ENCODE measurements around the gene PHOSPHO2. TPM values are rescaled to one million over a fixed set of nuclear protein-coding genes. Genes with fewer than 3 reads are reported as not detected.

PHOSPHO2 gene
- total and polyA plus RNA-seq, 9 of the 15 experiments (the other 6 are each of a cell fraction or from before 2014, with no cell fraction given), result 7.8 to 19.1 (median 11.7) TPM

DNA sequence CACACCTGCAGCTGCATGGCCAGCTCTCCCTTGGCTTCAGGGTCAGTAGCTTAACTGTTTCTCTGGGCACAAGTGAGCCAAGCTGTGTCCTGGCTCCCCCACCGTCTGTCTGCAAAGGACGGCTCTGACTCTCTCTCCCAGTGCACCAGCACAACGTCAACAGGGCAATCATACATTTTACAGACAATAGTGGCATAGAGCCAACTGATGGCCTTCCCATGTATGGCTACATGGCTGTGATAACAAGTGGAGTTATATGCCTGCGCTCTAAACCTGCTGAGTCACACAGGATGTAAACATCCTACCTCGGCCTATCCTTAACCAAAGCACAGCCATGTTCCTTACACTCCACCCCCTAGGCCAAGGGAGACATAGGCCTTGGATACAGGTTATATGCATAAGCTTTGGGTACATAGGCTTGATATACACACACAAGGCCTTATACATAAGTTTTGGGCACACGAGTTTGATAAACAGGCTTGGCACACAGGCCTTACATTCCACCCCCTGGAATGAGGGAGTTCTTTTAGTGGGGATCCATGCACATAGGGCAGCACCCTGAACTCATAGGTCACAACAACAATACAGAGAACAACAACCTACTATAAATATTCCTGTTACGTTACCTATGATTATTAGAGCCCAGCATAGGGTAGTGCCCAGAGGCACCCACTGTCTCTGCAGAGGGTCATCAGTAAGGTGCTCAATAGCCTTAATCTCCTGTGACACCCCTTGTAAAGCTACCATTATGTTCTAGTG lies 17.7 kb downstream of the PHOSPHO2 start (continued):
- peak; percentile 100 for TF ChIP-seq IRF9 (tag; IDR thresholded peaks at IDR 0.05)
- no peak for TF ChIP-seq RFX1 (IDR thresholded peaks at IDR 0.05)
- no peak for TF ChIP-seq ZNF780A (CRISPR knock-in tag; IDR thresholded peaks at IDR 0.05)
- peak; percentile 96 for TF ChIP-seq TCFL5 (CRISPR knock-in tag; conservative IDR thresholded peaks at IDR 0.05)
- no peak for TF ChIP-seq ZNF431 (CRISPR knock-in tag; IDR thresholded peaks at IDR 0.05)
- TF ChIP-seq SAP30 (IDR thresholded peaks at IDR 0.05; ENCODE audit: borderline replicate concordance, insufficient read depth, low read depth, low read length, poor library complexity, severe bottlenecking), result no peak
- TF ChIP-seq SNRNP70 (optimal IDR thresholded peaks at IDR 0.05; ENCODE audit: low read depth, low read length), result no peak
- TF ChIP-seq, protein P1, sequence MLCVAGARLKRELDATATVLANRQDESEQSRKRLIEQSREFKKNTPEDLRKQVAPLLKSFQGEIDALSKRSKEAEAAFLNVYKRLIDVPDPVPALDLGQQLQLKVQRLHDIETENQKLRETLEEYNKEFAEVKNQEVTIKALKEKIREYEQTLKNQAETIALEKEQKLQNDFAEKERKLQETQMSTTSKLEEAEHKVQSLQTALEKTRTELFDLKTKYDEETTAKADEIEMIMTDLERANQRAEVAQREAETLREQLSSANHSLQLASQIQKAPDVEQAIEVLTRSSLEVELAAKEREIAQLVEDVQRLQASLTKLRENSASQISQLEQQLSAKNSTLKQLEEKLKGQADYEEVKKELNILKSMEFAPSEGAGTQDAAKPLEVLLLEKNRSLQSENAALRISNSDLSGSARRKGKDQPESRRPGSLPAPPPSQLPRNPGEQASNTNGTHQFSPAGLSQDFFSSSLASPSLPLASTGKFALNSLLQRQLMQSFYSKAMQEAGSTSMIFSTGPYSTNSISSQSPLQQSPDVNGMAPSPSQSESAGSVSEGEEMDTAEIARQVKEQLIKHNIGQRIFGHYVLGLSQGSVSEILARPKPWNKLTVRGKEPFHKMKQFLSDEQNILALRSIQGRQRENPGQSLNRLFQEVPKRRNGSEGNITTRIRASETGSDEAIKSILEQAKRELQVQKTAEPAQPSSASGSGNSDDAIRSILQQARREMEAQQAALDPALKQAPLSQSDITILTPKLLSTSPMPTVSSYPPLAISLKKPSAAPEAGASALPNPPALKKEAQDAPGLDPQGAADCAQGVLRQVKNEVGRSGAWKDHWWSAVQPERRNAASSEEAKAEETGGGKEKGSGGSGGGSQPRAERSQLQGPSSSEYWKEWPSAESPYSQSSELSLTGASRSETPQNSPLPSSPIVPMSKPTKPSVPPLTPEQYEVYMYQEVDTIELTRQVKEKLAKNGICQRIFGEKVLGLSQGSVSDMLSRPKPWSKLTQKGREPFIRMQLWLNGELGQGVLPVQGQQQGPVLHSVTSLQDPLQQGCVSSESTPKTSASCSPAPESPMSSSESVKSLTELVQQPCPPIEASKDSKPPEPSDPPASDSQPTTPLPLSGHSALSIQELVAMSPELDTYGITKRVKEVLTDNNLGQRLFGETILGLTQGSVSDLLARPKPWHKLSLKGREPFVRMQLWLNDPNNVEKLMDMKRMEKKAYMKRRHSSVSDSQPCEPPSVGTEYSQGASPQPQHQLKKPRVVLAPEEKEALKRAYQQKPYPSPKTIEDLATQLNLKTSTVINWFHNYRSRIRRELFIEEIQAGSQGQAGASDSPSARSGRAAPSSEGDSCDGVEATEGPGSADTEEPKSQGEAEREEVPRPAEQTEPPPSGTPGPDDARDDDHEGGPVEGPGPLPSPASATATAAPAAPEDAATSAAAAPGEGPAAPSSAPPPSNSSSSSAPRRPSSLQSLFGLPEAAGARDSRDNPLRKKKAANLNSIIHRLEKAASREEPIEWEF (CRISPR knock-in tag; IDR thresholded peaks at IDR 0.05), result peak; percentile 98
- TF ChIP-seq CHD4 (IDR thresholded peaks at IDR 0.05; ENCODE audit: insufficient read depth, insufficient replicate concordance, low read depth, low read length, poor library complexity, severe bottlenecking), result no peak
- TF ChIP-seq MTF1 (CRISPR knock-in tag; IDR thresholded peaks at IDR 0.05; ENCODE audit: borderline replicate concordance), result peak; percentile 91
- peak; percentile 57; the same call in 1 of the 2 replicates for TF ChIP-seq POLR2H (tag; IDR thresholded peaks at IDR 0.05; ENCODE audit: low read depth)
- peak; percentile 89 for TF ChIP-seq RFX7 (CRISPR knock-in tag; IDR thresholded peaks at IDR 0.05)
- no peak for TF ChIP-seq DNMT1 (IDR thresholded peaks at IDR 0.05)
- TF ChIP-seq PRPF4 (IDR thresholded peaks at IDR 0.05; ENCODE audit: insufficient read depth, low read depth, low read length, poor library complexity, severe bottlenecking), result no peak
- peak; percentile 47; the same call in 1 of the 2 replicates for TF ChIP-seq ATF7 (IDR thresholded peaks at IDR 0.05)
- TF ChIP-seq SRF (CRISPR knock-in tag; IDR thresholded peaks at IDR 0.05), result peak; percentile 73 to 81; a peak in 3 of 4 replicates
- TF ChIP-seq ARID2 (IDR thresholded peaks at IDR 0.05), result no peak
- TF ChIP-seq ZNF311 (CRISPR knock-in tag; IDR thresholded peaks at IDR 0.05), result peak; percentile 99
- no peak for TF ChIP-seq THRAP3 (IDR thresholded peaks at IDR 0.05; ENCODE audit: borderline replicate concordance)
- TF ChIP-seq MAFG (tag; conservative IDR thresholded peaks at IDR 0.05), result peak; percentile 97
